Neural cell (in vitro differentiated cells): Measurements from ENCODE around the gene CLINT1. TPM values are rescaled to one million over a fixed set of nuclear protein-coding genes. Genes with fewer than 3 reads are reported as not detected.

Experiments
- H2AFZ ChIP-seq: fragments of 200-600, 300-800 bp; sonication (generic), shearing (Covaris generic); 2 replicates; pipeline ENCODE4 v1.6.0; 2014; ENCODE audit warnings: low read depth, mild to moderate bottlenecking, antibody characterized with exemption, low read length, moderate library complexity
- H3F3A ChIP-seq: fragments of 200-600 bp; shearing (Covaris generic); 2 replicates; pipeline ENCODE4 v1.6.1; 2016; ENCODE audit warnings: mild to moderate bottlenecking, moderate library complexity, mixed read lengths, antibody characterized with exemption, low read length; ENCODE audit not compliant: insufficient read depth, poor library complexity, severe bottlenecking
- H3K27ac ChIP-seq: fragments of 200-600, 300-800 bp; sonication (generic), shearing (Covaris generic); 2 replicates; pipeline ENCODE4 v1.5.1; 2014; ENCODE audit warnings: mild to moderate bottlenecking, low read length, moderate library complexity
- H3K27me3 ChIP-seq: fragments of 300-800, 200-600 bp; sonication (generic), shearing (Covaris generic); 2 replicates; pipeline ENCODE4 v1.6.0; 2014; ENCODE audit warnings: mild to moderate bottlenecking, low read depth, low read length, moderate library complexity; ENCODE audit not compliant: insufficient read depth
- H3K36me3 ChIP-seq: fragments of 300-800, 200-600 bp; sonication (generic), shearing (Covaris generic); 2 replicates; pipeline ENCODE4 v1.5.1; 2014; ENCODE audit warnings: mild to moderate bottlenecking, antibody characterized with exemption, low read length, moderate library complexity; ENCODE audit not compliant: insufficient read depth
- H3K4me2 ChIP-seq: fragments of 300-800, 200-600 bp; sonication (generic), shearing (Covaris generic); 2 replicates; pipeline ENCODE4 v1.6.0; 2014; ENCODE audit warnings: mild to moderate bottlenecking, low read length
- H3K4me3 ChIP-seq: fragments of 300-800, 200-600 bp; sonication (generic), shearing (Covaris generic); 2 replicates; pipeline ENCODE4 v1.5.1; 2014; ENCODE audit warnings: mild to moderate bottlenecking, low read length, moderate library complexity
- H3K79me2 ChIP-seq: fragments of 200-600 bp; shearing (Covaris generic); replicated peaks from 2 replicates; pipeline ENCODE4 v1.6.0; 2014; ENCODE audit warnings: mild to moderate bottlenecking, low read length, moderate library complexity; ENCODE audit not compliant: insufficient read depth
- H3K9ac ChIP-seq: fragments of 300-800, 200-600 bp; sonication (generic), shearing (Covaris generic); 2 replicates; pipeline ENCODE4 v1.6.1; 2016; ENCODE audit warnings: mild to moderate bottlenecking, low read length, mixed read lengths
- H3K9me2 ChIP-seq: fragments of 200-600 bp; shearing (Covaris generic); 2 replicates; pipeline ENCODE4 v1.6.1; 2016; ENCODE audit warnings: mild to moderate bottlenecking, low read length, mixed read lengths; ENCODE audit not compliant: insufficient read depth
- H3K9me3 ChIP-seq: fragments of 200-600, 300-800 bp; sonication (generic), shearing (Covaris generic); 2 replicates; pipeline ENCODE4 v1.6.1; 2016; ENCODE audit warnings: mild to moderate bottlenecking, mixed run types, low read length, moderate library complexity, mixed read lengths
- H4K20me1 ChIP-seq: fragments of 200-600 bp; shearing (Covaris generic); 2 replicates; pipeline ENCODE4 v1.6.1; 2016; ENCODE audit warnings: mild to moderate bottlenecking, mixed run types; ENCODE audit not compliant: insufficient read depth
- EP300 ChIP-seq: fragments of 450-650 bp; conservative IDR thresholded peaks from 2 replicates; pipeline ENCODE4 v1.6.1; 2014; ENCODE audit warnings: antibody characterized with exemption, mild to moderate bottlenecking, moderate library complexity; ENCODE audit not compliant: poor library complexity, severe bottlenecking
- EZH2 ChIP-seq: fragments of 200-600, 300-800 bp; shearing (Covaris generic), sonication (generic); IDR thresholded peaks from 2 replicates; pipeline ENCODE4 v1.6.1; 2014; ENCODE audit warnings: antibody characterized with exemption, low read length, borderline replicate concordance, mild to moderate bottlenecking; ENCODE audit not compliant: insufficient read depth, poor library complexity, severe bottlenecking
- MXI1 ChIP-seq: fragments of 450-650 bp; conservative IDR thresholded peaks from 2 replicates; pipeline ENCODE4 v1.6.1; 2014; ENCODE audit warnings: antibody characterized with exemption, mild to moderate bottlenecking; ENCODE audit not compliant: poor library complexity, severe bottlenecking
- POLR2AphosphoS5 ChIP-seq: IDR thresholded peaks from 2 replicates; pipeline ENCODE4 v1.6.1; 2012
- RAD21 ChIP-seq: fragments of 450-650 bp; conservative IDR thresholded peaks from 2 replicates; pipeline ENCODE4 v1.6.1; 2014; ENCODE audit warnings: antibody characterized with exemption, mild to moderate bottlenecking, moderate library complexity
- REST ChIP-seq: IDR thresholded peaks from 2 replicates; pipeline ENCODE4 v1.6.1; 2012; ENCODE audit warnings: borderline replicate concordance
- SMC3 ChIP-seq: fragments of 450-650 bp; conservative IDR thresholded peaks from 2 replicates; pipeline ENCODE4 v1.6.1; 2014; ENCODE audit warnings: antibody characterized with exemption, mild to moderate bottlenecking, moderate library complexity; ENCODE audit not compliant: poor library complexity
- TAF1 ChIP-seq: IDR thresholded peaks from 2 replicates; pipeline ENCODE4 v1.6.1; 2012; ENCODE audit warnings: low read depth
- polyA plus RNA-seq: library from polyadenylated mRNA; depleted of rRNA; stranded (reverse); fragments of >200 nt; gene quantifications from 2 replicates; pipeline ENCODE4 v1.2.3, GENCODE V29; 2014
- TF ChIP-seq, protein P1 (sequence below): fragments of 450-650 bp; IDR thresholded peaks from 2 replicates; pipeline ENCODE4 v1.5.1; 2014; ENCODE audit warnings: antibody characterized with exemption, mild to moderate bottlenecking, moderate library complexity; ENCODE audit not compliant: poor library complexity, severe bottlenecking

CLINT1 gene
- polyA plus RNA-seq, 1 donor from 2014 or later, result 47.3 TPM

DNA sequence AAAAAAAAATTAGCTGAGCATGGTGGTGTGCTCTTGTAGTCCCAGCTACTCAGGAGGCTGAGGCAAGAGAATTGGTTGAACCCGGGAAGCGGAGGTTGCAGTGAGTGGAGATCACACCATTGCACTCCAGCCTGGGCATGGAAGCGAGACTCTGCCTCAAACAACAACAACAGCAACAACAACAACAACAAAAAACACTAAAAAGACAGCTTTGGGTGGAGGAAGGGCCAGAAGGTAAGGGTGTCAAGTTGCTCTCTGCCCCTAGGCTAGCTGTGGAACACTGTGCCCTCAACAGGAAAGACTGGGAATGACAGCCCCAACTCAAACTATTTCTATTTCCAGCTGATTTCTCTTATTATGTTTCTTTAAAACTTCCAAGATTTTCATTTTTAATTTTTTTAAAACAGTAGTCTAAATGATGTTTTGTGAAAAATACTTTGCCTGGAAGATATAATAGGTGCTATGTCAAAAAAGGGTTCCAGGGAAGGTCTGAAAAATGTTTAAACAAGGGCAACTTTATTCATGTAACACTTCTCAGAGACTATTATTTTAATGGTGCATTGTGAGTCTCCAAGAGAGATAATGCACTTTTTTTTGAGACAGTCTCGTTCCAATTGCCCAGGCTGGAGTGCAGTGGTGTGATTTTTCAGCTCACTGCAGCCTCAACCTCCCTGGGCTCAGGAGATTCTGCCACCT lies 29.9 kb downstream of the CLINT1 start:
- peaks cover 6% of the 10 kb centered on the region for H3K79me2 ChIP-seq
- no peak overlapping the region for H2AFZ ChIP-seq
- no peaks in the 10 kb centered on the region for H4K20me1 ChIP-seq

GRCh38 chr5:157828105-157828943 lies 30.6 kb downstream of the CLINT1 start:
- H4K20me1 ChIP-seq, result no peaks in the 10 kb centered on the region
- H3K27ac ChIP-seq, result no peak overlapping the region
- H2AFZ ChIP-seq, result no peak overlapping the region

More for the DNA sequence above, 29.9 kb downstream of the CLINT1 start:
- no peak for TF ChIP-seq POLR2AphosphoS5
- TF ChIP-seq, protein P1, sequence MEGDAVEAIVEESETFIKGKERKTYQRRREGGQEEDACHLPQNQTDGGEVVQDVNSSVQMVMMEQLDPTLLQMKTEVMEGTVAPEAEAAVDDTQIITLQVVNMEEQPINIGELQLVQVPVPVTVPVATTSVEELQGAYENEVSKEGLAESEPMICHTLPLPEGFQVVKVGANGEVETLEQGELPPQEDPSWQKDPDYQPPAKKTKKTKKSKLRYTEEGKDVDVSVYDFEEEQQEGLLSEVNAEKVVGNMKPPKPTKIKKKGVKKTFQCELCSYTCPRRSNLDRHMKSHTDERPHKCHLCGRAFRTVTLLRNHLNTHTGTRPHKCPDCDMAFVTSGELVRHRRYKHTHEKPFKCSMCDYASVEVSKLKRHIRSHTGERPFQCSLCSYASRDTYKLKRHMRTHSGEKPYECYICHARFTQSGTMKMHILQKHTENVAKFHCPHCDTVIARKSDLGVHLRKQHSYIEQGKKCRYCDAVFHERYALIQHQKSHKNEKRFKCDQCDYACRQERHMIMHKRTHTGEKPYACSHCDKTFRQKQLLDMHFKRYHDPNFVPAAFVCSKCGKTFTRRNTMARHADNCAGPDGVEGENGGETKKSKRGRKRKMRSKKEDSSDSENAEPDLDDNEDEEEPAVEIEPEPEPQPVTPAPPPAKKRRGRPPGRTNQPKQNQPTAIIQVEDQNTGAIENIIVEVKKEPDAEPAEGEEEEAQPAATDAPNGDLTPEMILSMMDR, result no peak
- no peak for TF ChIP-seq EP300
- TF ChIP-seq EZH2, result no peak
- TF ChIP-seq RAD21, result no peak
- TF ChIP-seq SMC3, result no peak
- no peak for TF ChIP-seq MXI1
- TF ChIP-seq TAF1, result no peak
- no peak for TF ChIP-seq REST
- Histone ChIP-seq H3K4me3 (no peak overlapping the region), H3F3A (no peaks in the 10 kb centered on the region), H3K27me3 (no peaks in the 10 kb centered on the region), H3K4me2 (no peak overlapping the region), H3K9ac (no peak overlapping the region), H3K36me3 (no peaks in the 10 kb centered on the region), H3K9me3 (no peaks in the 10 kb centered on the region), H3K27ac (no peak overlapping the region), H3K9me2 (no peaks in the 10 kb centered on the region)

More at GRCh38 chr5:157828105-157828943, 30.6 kb downstream of the CLINT1 start:
- H3F3A ChIP-seq, result no peaks in the 10 kb centered on the region
- H3K9ac ChIP-seq, result no peak overlapping the region
- no peaks in the 10 kb centered on the region for H3K9me2 ChIP-seq
- no peaks in the 10 kb centered on the region for H3K9me3 ChIP-seq
- peaks cover 12% of the 10 kb centered on the region for H3K79me2 ChIP-seq
- no peaks in the 10 kb centered on the region for H3K27me3 ChIP-seq
- TF ChIP-seq, protein P1, result no peak
- TF ChIP-seq MXI1, result no peak
- TF ChIP-seq EZH2, result no peak
- no peak overlapping the region for H3K4me2 ChIP-seq
- H3K4me3 ChIP-seq, result no peak overlapping the region
- no peaks in the 10 kb centered on the region for H3K36me3 ChIP-seq
